Endothelial cell of umbilical vein (primary cell): ENCODE results near the gene FBXL2. TPM values are rescaled to one million over a fixed set of nuclear protein-coding genes. Genes with fewer than 3 reads are reported as not detected.
"Not testable (repeated sequence)": the region's sequence is repeated elsewhere in the genome, so short reads cannot be mapped to it uniquely, and the experiment has no call there.

Experiments
- BruUV-seq: library from RNA; stranded (reverse); fragments of 400-500 nt; replicated peaks from 2 replicates; lab custom pipeline; 2021; lab: Mats Ljungman, UMichigan
- CTCF ChIA-PET: fragments of 300-600, 350-600 bp; sonication (Branson Sonifier 250); formaldehyde crosslinking; loops from one replicate; lab custom pipeline; 2021; ENCODE audit warnings: antibody characterized with exemption, inconsistent platforms; lab: Charles Lee
- POLR2A ChIA-PET: fragments of 300-600, 350-600 bp; sonication (Branson Sonifier 250); formaldehyde crosslinking; loops from one replicate; lab custom pipeline; 2021; ENCODE audit warnings: antibody characterized with exemption, inconsistent platforms; lab: Charles Lee
- DNase-seq: peaks from one replicate; pipeline ENCODE4 v3.0.0-alpha.2; 2011; ENCODE audit warnings: low read depth, low spot score
- FAIRE-seq: peaks from 2 replicates; lab custom pipeline; 2011; peaks lifted over from hg19 to GRCh38; lab: Jason Lieb, UNC
- H2AFZ ChIP-seq: 2 replicates; pipeline ENCODE4 v1.6.0; 2012; ENCODE audit warnings: low read depth, low read length, control low read depth, inconsistent platforms
- H3K27ac ChIP-seq: 2 replicates; pipeline ENCODE4 v1.5.1; 2011; ENCODE audit warnings: low read depth, mild to moderate bottlenecking, control low read depth, low read length, moderate library complexity; ENCODE audit not compliant: insufficient read depth
- H3K27me3 ChIP-seq, 2 experiments: 2 replicates each; pipeline versions ENCODE4 v1.6.0 to v1.6.1; 2011; ENCODE audit warnings: low read length in 2 of 2, mixed read lengths in 1 of 2; ENCODE audit not compliant: control insufficient read depth in 2 of 2, insufficient read depth in 2 of 2
- H3K36me3 ChIP-seq, 2 experiments: 2 replicates in 1 of 2; 3 replicates in 1 of 2; pipeline ENCODE4 v1.5.1; 2011; ENCODE audit warnings: low read length in 2 of 2, mild to moderate bottlenecking in 1 of 2, moderate library complexity in 1 of 2; ENCODE audit not compliant: control insufficient read depth in 2 of 2, insufficient read depth in 2 of 2; ENCODE audit errors: extremely low read depth in 1 of 2
- H3K4me1 ChIP-seq: 3 replicates; pipeline ENCODE4 v1.5.1; 2011; ENCODE audit warnings: mild to moderate bottlenecking, low read length; ENCODE audit not compliant: control insufficient read depth, insufficient read depth; ENCODE audit errors: extremely low read depth
- H3K4me2 ChIP-seq: 2 replicates; pipeline ENCODE4 v1.6.1; 2011; ENCODE audit warnings: low read length, control low read depth, mixed read lengths; ENCODE audit not compliant: insufficient read depth
- H3K4me3 ChIP-seq, 3 experiments: fragments of 200-600 bp in 1 of 3; sonication (generic), shearing (Covaris generic) in 1 of 3; replicated peaks in 1 of 3; 2 replicates each; pipeline ENCODE4 v1.5.1; 2011 to 2016; ENCODE audit warnings: control low read depth in 3 of 3, low read length in 3 of 3, mild to moderate bottlenecking in 2 of 3, inconsistent platforms in 1 of 3, low read depth in 1 of 3, moderate library complexity in 1 of 3; ENCODE audit not compliant: insufficient read depth in 1 of 3
- H3K79me2 ChIP-seq: 2 replicates; pipeline ENCODE4 v1.6.0; 2012; ENCODE audit warnings: low read length, inconsistent platforms; ENCODE audit not compliant: control insufficient read depth, insufficient read depth
- H3K9ac ChIP-seq: replicated peaks from 2 replicates; pipeline ENCODE3; 2011; ENCODE audit warnings: low read length, control low read depth; ENCODE audit not compliant: insufficient read depth; ENCODE audit errors: extremely low read depth
- H3K9me1 ChIP-seq: replicated peaks from 3 replicates; pipeline ENCODE4 v1.6.0; 2011; ENCODE audit warnings: mild to moderate bottlenecking, low read length; ENCODE audit not compliant: control insufficient read depth, insufficient read depth; ENCODE audit errors: extremely low read depth
- H3K9me3 ChIP-seq: replicated peaks from 2 replicates; pipeline ENCODE4 v1.5.1; 2012; ENCODE audit warnings: low read length, inconsistent platforms; ENCODE audit not compliant: control insufficient read depth, insufficient read depth
- H4K20me1 ChIP-seq: replicated peaks from 2 replicates; pipeline ENCODE3; 2011; ENCODE audit warnings: mild to moderate bottlenecking, low read length; ENCODE audit not compliant: control insufficient read depth, insufficient read depth; ENCODE audit errors: extremely low read depth
- EZH2 ChIP-seq: IDR thresholded peaks from 2 replicates; pipeline ENCODE4 v1.6.1; 2012; ENCODE audit warnings: borderline replicate concordance, low read depth, mild to moderate bottlenecking, moderate library complexity, low read length, inconsistent platforms; ENCODE audit not compliant: severe bottlenecking
- FOS ChIP-seq: IDR thresholded peaks from 2 replicates; pipeline ENCODE4 v1.6.1; 2011; ENCODE audit warnings: mild to moderate bottlenecking, low read length, moderate library complexity, borderline replicate concordance; ENCODE audit not compliant: insufficient read depth
- GATA2 ChIP-seq: IDR thresholded peaks from 2 replicates; pipeline ENCODE4 v1.7.0; 2011; ENCODE audit warnings: low read depth, mild to moderate bottlenecking, moderate library complexity, mixed read lengths, low read length; ENCODE audit not compliant: insufficient read length, insufficient read depth
- JUN ChIP-seq: IDR thresholded peaks from 2 replicates; pipeline ENCODE4 v1.6.1; 2011; ENCODE audit warnings: borderline replicate concordance, low read depth; ENCODE audit not compliant: insufficient read length, insufficient read depth
- MYC ChIP-seq: IDR thresholded peaks from one replicate; pipeline ENCODE4 v1.6.1; 2011; ENCODE audit warnings: mild to moderate bottlenecking, low read depth, low read length
- POLR2A ChIP-seq: IDR thresholded peaks from 2 replicates; pipeline ENCODE4 v1.6.1; 2012; ENCODE audit warnings: low read depth, mild to moderate bottlenecking, control low read depth, low read length
- POLR2AphosphoS5 ChIP-seq: IDR thresholded peaks from 2 replicates; pipeline ENCODE4 v1.6.1; 2012; ENCODE audit warnings: low read depth, mild to moderate bottlenecking, control low read depth, low read length, moderate library complexity; ENCODE audit not compliant: insufficient read depth
- dilution Hi-C: fragments of 300-500 bp; cut with MboI; formaldehyde crosslinking; loops from one replicate; pipeline ENCODE4 v1.15.0; 2019; ENCODE audit warnings: low sequenced_read_pairs; ENCODE audit not compliant: extremely low pct_ligation_motif_present
- intact Hi-C: fragments of 100-400 bp; cut with micrococcal nuclease; formaldehyde crosslinking; loops from one replicate; pipeline ENCODE4 v1.10.0; 2022
- polyA plus RNA-seq, 4 experiments: library from polyadenylated mRNA; depleted of rRNA in 3 of 4; stranded (reverse) in 3 of 4; unstranded in 1 of 4; fragments of >200 nt; gene quantifications; 2 replicates each; pipeline versions ENCODE4 v1.2.1 to v1.2.3, GENCODE V29; 2011 to 2012; ENCODE audit warnings: missing spikeins in 1 of 4
- total RNA-seq: library from RNA; stranded (reverse); gene quantifications from 2 replicates; pipeline ENCODE4 v1.2.3, GENCODE V29; 2021
- TF ChIP-seq, protein P1 (sequence below): IDR thresholded peaks from 2 replicates; pipeline ENCODE4 v1.6.1; 2011; ENCODE audit not compliant: insufficient read depth, insufficient read length
- TF ChIP-seq, protein P2 (sequence below), 2 donors: IDR thresholded peaks; 1 replicate in 1 of 2; 2 replicates in 1 of 2; pipeline ENCODE4 v1.5.1; 2011; ENCODE audit warnings: low read length in 2 of 2, mild to moderate bottlenecking in 2 of 2, moderate library complexity in 2 of 2, control low read depth in 1 of 2, inconsistent platforms in 1 of 2, low read depth in 1 of 2; ENCODE audit not compliant: insufficient read depth in 1 of 2; ENCODE audit errors: extremely low read depth in 1 of 2

FBXL2 gene
- total and polyA plus RNA-seq, 2 donors (not counting 3 experiments of a cell fraction or from before 2014, with no cell fraction given), result 21.7 to 44.7 TPM

DNA sequence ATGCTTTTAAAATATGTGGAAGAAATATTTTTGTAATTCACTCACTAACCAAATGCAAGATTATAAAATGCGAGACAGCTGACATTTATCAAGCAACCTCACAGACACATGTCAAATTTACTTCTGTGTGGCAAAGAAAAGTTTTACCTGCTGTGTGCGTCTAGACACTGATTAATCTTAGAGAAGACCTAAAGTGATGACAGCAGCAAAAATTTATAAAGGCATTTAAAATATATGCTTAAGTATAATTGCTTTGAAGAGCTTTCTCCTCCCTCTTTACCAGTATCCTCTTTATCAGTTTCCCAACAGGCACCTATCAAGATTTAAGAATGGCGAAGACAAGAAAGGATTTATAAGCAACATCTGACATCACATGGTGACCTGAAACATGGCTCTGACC, 125.7 kb downstream of the FBXL2 start:
- Histone ChIP-seq H4K20me1 (no peaks in the 10 kb centered on the region), H3K4me3 (no peak overlapping the region), H3K9ac (no peak overlapping the region), H3K9me3 (no peaks in the 10 kb centered on the region), H3K79me2 (peaks cover 5% of the 10 kb centered on the region), H2AFZ (no peak overlapping the region), H3K9me1 (no peaks in the 10 kb centered on the region), H3K36me3 (peaks cover 21 to 28% of the 10 kb centered on the region in 2 experiments), H3K4me2 (no peak overlapping the region), H3K27ac (no peak overlapping the region), H3K27me3 (no peaks in the 10 kb centered on the region), H3K4me1 (no peaks in the 10 kb centered on the region)
- TF ChIP-seq GATA2 (no peak), POLR2AphosphoS5 (no peak), POLR2A (no peak), JUN (no peak)
- TF ChIP-seq, protein P1, sequence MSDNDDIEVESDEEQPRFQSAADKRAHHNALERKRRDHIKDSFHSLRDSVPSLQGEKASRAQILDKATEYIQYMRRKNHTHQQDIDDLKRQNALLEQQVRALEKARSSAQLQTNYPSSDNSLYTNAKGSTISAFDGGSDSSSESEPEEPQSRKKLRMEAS, result no peak
- FAIRE-seq, result no peak
- ChIA-PET CTCF (no interaction called here), POLR2A (no interaction called here)
- no TSS peak for BruUV-seq
- intact Hi-C loops (no loop called here), dilution Hi-C loops (no loop called here)
- DNase-seq, result no peak

DNA sequence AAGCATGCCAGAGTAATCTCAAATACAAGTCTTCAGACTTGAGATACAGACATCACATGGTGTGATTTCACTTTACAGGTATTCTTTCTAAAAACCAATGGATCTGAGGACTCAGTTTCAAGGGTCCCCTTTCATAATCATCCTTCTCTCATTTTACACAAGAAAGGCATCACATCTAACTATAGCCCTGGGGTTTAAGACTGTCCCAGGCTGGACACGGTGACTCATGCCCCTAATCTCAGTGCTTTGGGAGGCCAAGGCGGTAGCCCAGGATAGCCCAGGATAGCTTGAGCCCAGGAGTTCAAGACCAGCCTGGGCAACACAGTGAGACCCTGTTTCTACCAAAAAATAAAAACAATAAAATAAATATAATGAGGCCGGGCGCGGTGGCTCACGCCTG, 126.5 kb downstream of the FBXL2 start:
- DNase-seq, result no peak
- H3K27me3 ChIP-seq, result no peaks in the 10 kb centered on the region
- H3K4me1 ChIP-seq, result no peaks in the 10 kb centered on the region
- no peak overlapping the region for H3K4me3 ChIP-seq
- no peaks in the 10 kb centered on the region for H3K9me3 ChIP-seq
- no peak overlapping the region for H3K4me2 ChIP-seq
- TF ChIP-seq EZH2 (no peak), POLR2AphosphoS5 (no peak), POLR2A (no peak), FOS (no peak), JUN (no peak), MYC (no peak), GATA2 (no peak)
- TF ChIP-seq, protein P2, sequence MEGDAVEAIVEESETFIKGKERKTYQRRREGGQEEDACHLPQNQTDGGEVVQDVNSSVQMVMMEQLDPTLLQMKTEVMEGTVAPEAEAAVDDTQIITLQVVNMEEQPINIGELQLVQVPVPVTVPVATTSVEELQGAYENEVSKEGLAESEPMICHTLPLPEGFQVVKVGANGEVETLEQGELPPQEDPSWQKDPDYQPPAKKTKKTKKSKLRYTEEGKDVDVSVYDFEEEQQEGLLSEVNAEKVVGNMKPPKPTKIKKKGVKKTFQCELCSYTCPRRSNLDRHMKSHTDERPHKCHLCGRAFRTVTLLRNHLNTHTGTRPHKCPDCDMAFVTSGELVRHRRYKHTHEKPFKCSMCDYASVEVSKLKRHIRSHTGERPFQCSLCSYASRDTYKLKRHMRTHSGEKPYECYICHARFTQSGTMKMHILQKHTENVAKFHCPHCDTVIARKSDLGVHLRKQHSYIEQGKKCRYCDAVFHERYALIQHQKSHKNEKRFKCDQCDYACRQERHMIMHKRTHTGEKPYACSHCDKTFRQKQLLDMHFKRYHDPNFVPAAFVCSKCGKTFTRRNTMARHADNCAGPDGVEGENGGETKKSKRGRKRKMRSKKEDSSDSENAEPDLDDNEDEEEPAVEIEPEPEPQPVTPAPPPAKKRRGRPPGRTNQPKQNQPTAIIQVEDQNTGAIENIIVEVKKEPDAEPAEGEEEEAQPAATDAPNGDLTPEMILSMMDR (IDR thresholded peaks at IDR 0.05; ENCODE audit: extremely low read depth in 1 of 2, insufficient read depth in 1 of 2, low read depth in 1 of 2, low read length in 2 of 2), result no peak
- TF ChIP-seq, protein P1, result no peak
- no TSS peak for BruUV-seq
- CTCF ChIA-PET, result no interaction called here
- intact Hi-C loops, result no loop called here
- POLR2A ChIA-PET, result no interaction called here
- H3K9ac ChIP-seq, result no peak overlapping the region
- H3K9me1 ChIP-seq, result no peaks in the 10 kb centered on the region
- peaks cover 5% of the 10 kb centered on the region for H3K79me2 ChIP-seq
- dilution Hi-C loops, result no loop called here
- H3K36me3 ChIP-seq, result peaks cover 18 to 22% of the 10 kb centered on the region in 2 experiments
- no peak for FAIRE-seq
- H4K20me1 ChIP-seq, result no peaks in the 10 kb centered on the region
- H2AFZ ChIP-seq, result no peak overlapping the region
- no peak overlapping the region for H3K27ac ChIP-seq

DNA sequence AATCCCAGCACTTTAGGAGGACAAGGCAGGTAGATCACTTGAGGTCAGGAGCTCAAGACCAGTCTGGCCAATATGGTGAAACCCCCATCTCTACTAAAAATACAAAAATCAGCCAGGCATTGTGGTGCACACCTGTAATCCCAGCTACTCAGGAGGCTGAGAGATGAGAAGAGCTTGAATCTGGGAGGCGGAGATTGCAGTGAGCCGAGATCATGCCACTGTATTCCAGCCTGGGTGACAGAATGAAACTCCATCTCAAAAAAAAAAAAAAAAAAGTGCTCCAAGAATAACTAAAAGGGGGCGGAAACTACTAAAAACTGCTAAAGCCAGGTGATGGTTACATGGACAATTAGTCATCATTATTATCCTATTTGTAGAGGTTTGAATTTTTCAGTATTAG, 133.6 kb downstream of the FBXL2 start:
- H2AFZ ChIP-seq, H3K27ac ChIP-seq, H3K4me1 ChIP-seq, dilution Hi-C loops, H3K27me3 ChIP-seq, H3K4me2 ChIP-seq, H3K9ac ChIP-seq, DNase-seq, H4K20me1 ChIP-seq, BruUV-seq, H3K9me3 ChIP-seq, CTCF ChIA-PET, H3K4me3 ChIP-seq, H3K9me1 ChIP-seq, intact Hi-C loops: not testable (repeated sequence)
- Histone ChIP-seq H3K36me3 (peaks cover 14 to 26% of the 10 kb centered on the region in 2 experiments), H3K79me2 (peaks cover 24% of the 10 kb centered on the region)
- POLR2A ChIA-PET, result interaction anchor here (0.6 kb wide), 1 partner anchor 344 kb away, joined by 3 read pairs; no protein-coding TSS in a partner anchor
- peak; percentile 82 for FAIRE-seq
